Endothelial cell of umbilical vein (primary cell): Measurements from ENCODE around the gene MRPL32.

Experiments
- CTCF ChIP-seq, 2 donors: IDR thresholded peaks; 1 replicate in 1 of 2; 2 replicates in 1 of 2; pipeline ENCODE4 v1.5.1; 2011; ENCODE audit warnings: low read length in 2 of 2, mild to moderate bottlenecking in 2 of 2, moderate library complexity in 2 of 2, control low read depth in 1 of 2, inconsistent platforms in 1 of 2, low read depth in 1 of 2; ENCODE audit not compliant: insufficient read depth in 1 of 2; ENCODE audit errors: extremely low read depth in 1 of 2
- EZH2 ChIP-seq: IDR thresholded peaks from 2 replicates; pipeline ENCODE4 v1.6.1; 2012; ENCODE audit warnings: borderline replicate concordance, low read depth, mild to moderate bottlenecking, moderate library complexity, low read length, inconsistent platforms; ENCODE audit not compliant: severe bottlenecking
- FOS ChIP-seq: IDR thresholded peaks from 2 replicates; pipeline ENCODE4 v1.6.1; 2011; ENCODE audit warnings: mild to moderate bottlenecking, low read length, moderate library complexity, borderline replicate concordance; ENCODE audit not compliant: insufficient read depth
- GATA2 ChIP-seq: IDR thresholded peaks from 2 replicates; pipeline ENCODE4 v1.7.0; 2011; ENCODE audit warnings: low read depth, mild to moderate bottlenecking, moderate library complexity, mixed read lengths, low read length; ENCODE audit not compliant: insufficient read length, insufficient read depth
- JUN ChIP-seq: IDR thresholded peaks from 2 replicates; pipeline ENCODE4 v1.6.1; 2011; ENCODE audit warnings: borderline replicate concordance, low read depth; ENCODE audit not compliant: insufficient read length, insufficient read depth
- MAX ChIP-seq: IDR thresholded peaks from 2 replicates; pipeline ENCODE4 v1.6.1; 2011; ENCODE audit not compliant: insufficient read depth, insufficient read length
- MYC ChIP-seq: IDR thresholded peaks from one replicate; pipeline ENCODE4 v1.6.1; 2011; ENCODE audit warnings: mild to moderate bottlenecking, low read depth, low read length
- POLR2A ChIP-seq: IDR thresholded peaks from 2 replicates; pipeline ENCODE4 v1.6.1; 2012; ENCODE audit warnings: low read depth, mild to moderate bottlenecking, control low read depth, low read length
- POLR2AphosphoS5 ChIP-seq: IDR thresholded peaks from 2 replicates; pipeline ENCODE4 v1.6.1; 2012; ENCODE audit warnings: low read depth, mild to moderate bottlenecking, control low read depth, low read length, moderate library complexity; ENCODE audit not compliant: insufficient read depth

GRCh38 chr7:42910306-42910705 lies 21.9 kb upstream of the MRPL32 start:
- TF ChIP-seq POLR2A (no peak), EZH2 (no peak), CTCF (IDR thresholded peaks at IDR 0.05; ENCODE audit: extremely low read depth in 1 of 2, insufficient read depth in 1 of 2, low read depth in 1 of 2, low read length in 2 of 2) (no peak), JUN (no peak), MAX (no peak), POLR2AphosphoS5 (no peak), MYC (no peak), FOS (no peak), GATA2 (no peak)
